Panc1 (cell line): ENCODE results near the gene TLCD1.

Experiments used
- POLR2AphosphoS5 ChIP-seq: IDR thresholded peaks from 2 replicates; pipeline ENCODE4 v1.6.1; 2012; ENCODE audit warnings: mild to moderate bottlenecking, low read depth, low read length, moderate library complexity
- TCF7L2 ChIP-seq: IDR thresholded peaks from 2 replicates; pipeline ENCODE4 v1.6.1; 2011; ENCODE audit warnings: mild to moderate bottlenecking, low read depth, low read length, inconsistent platforms
- TF ChIP-seq, protein P1 (sequence below): fragments of 450-650 bp; IDR thresholded peaks from 2 replicates; pipeline ENCODE4 v1.5.1; 2017; ENCODE audit warnings: mild to moderate bottlenecking
- TF ChIP-seq, protein P2 (sequence below), 2 experiments: IDR thresholded peaks; 2 replicates each; pipeline ENCODE4 v1.6.1; 2011 to 2012; ENCODE audit warnings: low read depth in 2 of 2, control low read depth in 1 of 2, low read length in 1 of 2, mild to moderate bottlenecking in 1 of 2, moderate library complexity in 1 of 2; ENCODE audit not compliant: insufficient read depth in 1 of 2

DNA sequence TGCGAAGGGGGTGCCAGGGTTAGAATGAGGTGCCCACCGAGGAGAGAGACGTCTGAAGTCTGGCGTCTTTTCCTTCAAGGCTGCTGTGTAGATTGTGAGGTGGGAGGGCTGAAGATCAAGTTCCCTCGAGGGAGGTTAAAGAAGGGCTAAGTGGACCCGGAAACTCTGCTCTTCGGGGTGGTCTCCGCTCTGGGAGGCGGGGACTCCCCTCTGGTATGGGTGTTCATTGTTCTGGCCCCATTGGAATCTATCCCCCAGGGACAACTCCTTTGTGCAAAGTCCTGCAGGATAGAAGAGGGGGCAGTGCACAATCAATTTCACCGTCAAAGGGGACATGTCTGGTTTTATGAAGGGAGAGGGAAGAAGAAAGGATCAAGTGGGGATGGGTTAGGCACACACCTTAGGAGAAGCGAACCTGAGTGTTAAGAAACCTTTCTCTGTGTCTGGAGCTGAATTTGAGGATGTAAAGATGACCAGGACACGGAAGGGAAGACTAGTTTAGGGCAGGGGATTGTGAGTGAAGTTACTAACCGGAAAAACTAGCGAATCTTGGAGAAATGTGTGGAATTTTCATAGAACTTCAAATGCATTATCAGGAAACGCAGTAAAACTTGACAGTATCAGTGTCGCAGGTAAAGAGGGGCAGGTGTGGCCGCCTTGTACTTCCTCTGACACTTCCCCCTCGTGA lies 7.6 kb downstream of the TLCD1 start:
- TF ChIP-seq, protein P1, sequence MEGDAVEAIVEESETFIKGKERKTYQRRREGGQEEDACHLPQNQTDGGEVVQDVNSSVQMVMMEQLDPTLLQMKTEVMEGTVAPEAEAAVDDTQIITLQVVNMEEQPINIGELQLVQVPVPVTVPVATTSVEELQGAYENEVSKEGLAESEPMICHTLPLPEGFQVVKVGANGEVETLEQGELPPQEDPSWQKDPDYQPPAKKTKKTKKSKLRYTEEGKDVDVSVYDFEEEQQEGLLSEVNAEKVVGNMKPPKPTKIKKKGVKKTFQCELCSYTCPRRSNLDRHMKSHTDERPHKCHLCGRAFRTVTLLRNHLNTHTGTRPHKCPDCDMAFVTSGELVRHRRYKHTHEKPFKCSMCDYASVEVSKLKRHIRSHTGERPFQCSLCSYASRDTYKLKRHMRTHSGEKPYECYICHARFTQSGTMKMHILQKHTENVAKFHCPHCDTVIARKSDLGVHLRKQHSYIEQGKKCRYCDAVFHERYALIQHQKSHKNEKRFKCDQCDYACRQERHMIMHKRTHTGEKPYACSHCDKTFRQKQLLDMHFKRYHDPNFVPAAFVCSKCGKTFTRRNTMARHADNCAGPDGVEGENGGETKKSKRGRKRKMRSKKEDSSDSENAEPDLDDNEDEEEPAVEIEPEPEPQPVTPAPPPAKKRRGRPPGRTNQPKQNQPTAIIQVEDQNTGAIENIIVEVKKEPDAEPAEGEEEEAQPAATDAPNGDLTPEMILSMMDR = no peak
- TF ChIP-seq TCF7L2 (no peak), POLR2AphosphoS5 (no peak; the same call in 1 of the 2 replicates)
- TF ChIP-seq, protein P2, sequence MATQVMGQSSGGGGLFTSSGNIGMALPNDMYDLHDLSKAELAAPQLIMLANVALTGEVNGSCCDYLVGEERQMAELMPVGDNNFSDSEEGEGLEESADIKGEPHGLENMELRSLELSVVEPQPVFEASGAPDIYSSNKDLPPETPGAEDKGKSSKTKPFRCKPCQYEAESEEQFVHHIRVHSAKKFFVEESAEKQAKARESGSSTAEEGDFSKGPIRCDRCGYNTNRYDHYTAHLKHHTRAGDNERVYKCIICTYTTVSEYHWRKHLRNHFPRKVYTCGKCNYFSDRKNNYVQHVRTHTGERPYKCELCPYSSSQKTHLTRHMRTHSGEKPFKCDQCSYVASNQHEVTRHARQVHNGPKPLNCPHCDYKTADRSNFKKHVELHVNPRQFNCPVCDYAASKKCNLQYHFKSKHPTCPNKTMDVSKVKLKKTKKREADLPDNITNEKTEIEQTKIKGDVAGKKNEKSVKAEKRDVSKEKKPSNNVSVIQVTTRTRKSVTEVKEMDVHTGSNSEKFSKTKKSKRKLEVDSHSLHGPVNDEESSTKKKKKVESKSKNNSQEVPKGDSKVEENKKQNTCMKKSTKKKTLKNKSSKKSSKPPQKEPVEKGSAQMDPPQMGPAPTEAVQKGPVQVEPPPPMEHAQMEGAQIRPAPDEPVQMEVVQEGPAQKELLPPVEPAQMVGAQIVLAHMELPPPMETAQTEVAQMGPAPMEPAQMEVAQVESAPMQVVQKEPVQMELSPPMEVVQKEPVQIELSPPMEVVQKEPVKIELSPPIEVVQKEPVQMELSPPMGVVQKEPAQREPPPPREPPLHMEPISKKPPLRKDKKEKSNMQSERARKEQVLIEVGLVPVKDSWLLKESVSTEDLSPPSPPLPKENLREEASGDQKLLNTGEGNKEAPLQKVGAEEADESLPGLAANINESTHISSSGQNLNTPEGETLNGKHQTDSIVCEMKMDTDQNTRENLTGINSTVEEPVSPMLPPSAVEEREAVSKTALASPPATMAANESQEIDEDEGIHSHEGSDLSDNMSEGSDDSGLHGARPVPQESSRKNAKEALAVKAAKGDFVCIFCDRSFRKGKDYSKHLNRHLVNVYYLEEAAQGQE (IDR thresholded peaks at IDR 0.05; ENCODE audit: insufficient read depth in 1 of 2, low read depth in 2 of 2, low read length in 1 of 2) = no peak
